Measurements from ENCODE around the gene PLPPR3. TPM values are rescaled to one million over a fixed set of nuclear protein-coding genes. Genes with fewer than 3 reads are reported as not detected.

The PLPPR3 gene
- total and polyA plus RNA-seq, 9 of the 15 experiments (the other 6 are each of a cell fraction or from before 2014, with no cell fraction given) = 0.01 to 48.2 (median 8.6) TPM

DNA sequence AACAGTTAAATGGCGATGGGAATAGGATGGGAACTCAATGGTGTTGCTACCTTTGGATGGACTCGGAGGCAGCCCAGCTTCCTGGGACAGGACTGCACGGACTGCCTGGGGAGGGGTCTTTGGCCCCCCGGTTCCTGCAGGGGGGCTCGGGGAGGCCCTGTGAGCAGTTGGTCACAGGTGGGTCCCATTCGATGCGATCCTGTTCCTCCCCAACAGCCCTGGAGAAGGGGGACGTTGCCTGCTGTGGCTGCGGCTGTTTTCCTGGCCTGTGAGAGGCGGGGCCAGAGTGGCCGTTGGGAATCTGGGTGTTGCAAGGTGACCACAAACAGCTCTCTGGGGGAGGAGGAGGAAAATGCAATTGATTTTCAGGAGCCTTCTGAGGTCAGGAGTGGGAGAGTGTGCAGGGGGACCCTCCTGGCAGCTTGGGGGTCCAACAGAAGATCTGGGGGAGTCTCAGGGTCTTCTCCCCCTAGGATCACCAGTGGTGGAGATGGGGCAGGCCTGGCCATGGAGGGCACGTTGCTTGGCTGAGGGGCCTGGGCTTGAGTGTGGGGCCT is 1.9 kb upstream of the PLPPR3 start:
- Histone ChIP-seq H3K27me3 (ENCODE audit: control insufficient read depth in 2 of 2, insufficient read depth in 2 of 2, low read length in 2 of 2) (no peaks in the 10 kb centered on the region), H4K20me1 (replicated peaks; ENCODE audit: control insufficient read depth, insufficient read depth, low read length) (no peaks in the 10 kb centered on the region), H3K9me3 (replicated peaks; ENCODE audit: control insufficient read depth, insufficient read depth, low read depth, low read length) (no peaks in the 10 kb centered on the region), H3K4me2 (ENCODE audit: insufficient read depth, low read length) (peak overlapping the region; percentile 71), H3K36me3 (ENCODE audit: control insufficient read depth, insufficient read depth, low read length) (no peaks in the 10 kb centered on the region), H3K9me1 (ENCODE audit: control insufficient read depth, insufficient read depth, low read length) (no peaks in the 10 kb centered on the region), H3K27ac (ENCODE audit: extremely low read depth, low read depth, low read length) (peak overlapping the region; percentile 83), H3K79me2 (ENCODE audit: control insufficient read depth, insufficient read depth, low read length) (peaks cover 22% of the 10 kb centered on the region; the same call in 2 of the 3 replicates), H3K9ac (ENCODE audit: insufficient read depth in 1 of 2, low read depth in 2 of 2, low read length in 2 of 2) (peak overlapping the region; percentile 64 to 91), H3K4me1 (replicated peaks in 1 of 2; ENCODE audit: control insufficient read depth in 2 of 2, insufficient read depth in 2 of 2, low read length in 2 of 2) (peaks cover 15 to 68% of the 10 kb centered on the region in 2 experiments), H3K4me3 (peak overlapping the region; percentile 34), H2AFZ (ENCODE audit: low read depth, low read length) (peak overlapping the region; percentile 68; the same call in 1 of the 2 replicates)
- FAIRE-seq (peak; percentile 96), DNase-seq (ENCODE audit: extremely low read depth in 1 of 4, low spot score in 3 of 4) (peak; percentile 61 to 75 (median 68)), ATAC-seq (peak; percentile 78)
- CTCF ChIA-PET (ENCODE audit: low intra/inter-chr PET ratio) = no interaction called here
- WGBS (ENCODE audit: insufficient coverage, low coverage, missing lambda C conversion rate) = 3% methylated on average over 12 of the region's 12 CpGs
- intact Hi-C loops (cut with micrococcal nuclease) = no loop called here
- in situ Hi-C loops (cut with MboI) = no loop called here
- BruUV-seq (replicated peaks) = TSS peak; percentile 68
- POLR2A ChIA-PET = interaction anchor here (0.6 to 2.4 kb wide), 4 partner anchors 8 to 281 kb away, joined by 3 to 9 read pairs (median 4); no protein-coding TSS in a partner anchor
- TF ChIP-seq MTA3 (IDR thresholded peaks at IDR 0.05; ENCODE audit: borderline replicate concordance) = peak; percentile 86; the same call in 1 of the 2 replicates
- peak; percentile 91; the same call in 1 of the 2 replicates for TF ChIP-seq ESRRA (IDR thresholded peaks at IDR 0.05; ENCODE audit: borderline replicate concordance, low read depth)
- no peak for TF ChIP-seq ZNF324 (CRISPR knock-in tag; IDR thresholded peaks at IDR 0.05)
- TF ChIP-seq, protein P1, sequence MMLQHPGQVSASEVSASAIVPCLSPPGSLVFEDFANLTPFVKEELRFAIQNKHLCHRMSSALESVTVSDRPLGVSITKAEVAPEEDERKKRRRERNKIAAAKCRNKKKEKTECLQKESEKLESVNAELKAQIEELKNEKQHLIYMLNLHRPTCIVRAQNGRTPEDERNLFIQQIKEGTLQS (IDR thresholded peaks at IDR 0.05) = peak; percentile 50; the same call in 1 of the 2 replicates
- TF ChIP-seq, protein P1 (CRISPR knock-in tag; conservative IDR thresholded peaks at IDR 0.05) = no peak
- TF ChIP-seq RCOR1 (IDR thresholded peaks at IDR 0.05; ENCODE audit: borderline replicate concordance in 1 of 2, low read depth in 2 of 2, low read length in 2 of 2) = peak in 1 of 2 experiments; percentile 77; a peak in 1 of 4 replicates
- TF ChIP-seq EP300 (IDR thresholded peaks at IDR 0.05; ENCODE audit: low read length) = peak; percentile 98
- TF ChIP-seq, protein P2, sequence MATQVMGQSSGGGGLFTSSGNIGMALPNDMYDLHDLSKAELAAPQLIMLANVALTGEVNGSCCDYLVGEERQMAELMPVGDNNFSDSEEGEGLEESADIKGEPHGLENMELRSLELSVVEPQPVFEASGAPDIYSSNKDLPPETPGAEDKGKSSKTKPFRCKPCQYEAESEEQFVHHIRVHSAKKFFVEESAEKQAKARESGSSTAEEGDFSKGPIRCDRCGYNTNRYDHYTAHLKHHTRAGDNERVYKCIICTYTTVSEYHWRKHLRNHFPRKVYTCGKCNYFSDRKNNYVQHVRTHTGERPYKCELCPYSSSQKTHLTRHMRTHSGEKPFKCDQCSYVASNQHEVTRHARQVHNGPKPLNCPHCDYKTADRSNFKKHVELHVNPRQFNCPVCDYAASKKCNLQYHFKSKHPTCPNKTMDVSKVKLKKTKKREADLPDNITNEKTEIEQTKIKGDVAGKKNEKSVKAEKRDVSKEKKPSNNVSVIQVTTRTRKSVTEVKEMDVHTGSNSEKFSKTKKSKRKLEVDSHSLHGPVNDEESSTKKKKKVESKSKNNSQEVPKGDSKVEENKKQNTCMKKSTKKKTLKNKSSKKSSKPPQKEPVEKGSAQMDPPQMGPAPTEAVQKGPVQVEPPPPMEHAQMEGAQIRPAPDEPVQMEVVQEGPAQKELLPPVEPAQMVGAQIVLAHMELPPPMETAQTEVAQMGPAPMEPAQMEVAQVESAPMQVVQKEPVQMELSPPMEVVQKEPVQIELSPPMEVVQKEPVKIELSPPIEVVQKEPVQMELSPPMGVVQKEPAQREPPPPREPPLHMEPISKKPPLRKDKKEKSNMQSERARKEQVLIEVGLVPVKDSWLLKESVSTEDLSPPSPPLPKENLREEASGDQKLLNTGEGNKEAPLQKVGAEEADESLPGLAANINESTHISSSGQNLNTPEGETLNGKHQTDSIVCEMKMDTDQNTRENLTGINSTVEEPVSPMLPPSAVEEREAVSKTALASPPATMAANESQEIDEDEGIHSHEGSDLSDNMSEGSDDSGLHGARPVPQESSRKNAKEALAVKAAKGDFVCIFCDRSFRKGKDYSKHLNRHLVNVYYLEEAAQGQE (IDR thresholded peaks at IDR 0.05; ENCODE audit: borderline replicate concordance) = no peak
- TF ChIP-seq, protein P2 (CRISPR knock-in tag; IDR thresholded peaks at IDR 0.05; ENCODE audit: low read depth) = 0 out of 2 replicates have a peak, but pooled peaks have one; percentile 35
- TF ChIP-seq, protein P3, sequence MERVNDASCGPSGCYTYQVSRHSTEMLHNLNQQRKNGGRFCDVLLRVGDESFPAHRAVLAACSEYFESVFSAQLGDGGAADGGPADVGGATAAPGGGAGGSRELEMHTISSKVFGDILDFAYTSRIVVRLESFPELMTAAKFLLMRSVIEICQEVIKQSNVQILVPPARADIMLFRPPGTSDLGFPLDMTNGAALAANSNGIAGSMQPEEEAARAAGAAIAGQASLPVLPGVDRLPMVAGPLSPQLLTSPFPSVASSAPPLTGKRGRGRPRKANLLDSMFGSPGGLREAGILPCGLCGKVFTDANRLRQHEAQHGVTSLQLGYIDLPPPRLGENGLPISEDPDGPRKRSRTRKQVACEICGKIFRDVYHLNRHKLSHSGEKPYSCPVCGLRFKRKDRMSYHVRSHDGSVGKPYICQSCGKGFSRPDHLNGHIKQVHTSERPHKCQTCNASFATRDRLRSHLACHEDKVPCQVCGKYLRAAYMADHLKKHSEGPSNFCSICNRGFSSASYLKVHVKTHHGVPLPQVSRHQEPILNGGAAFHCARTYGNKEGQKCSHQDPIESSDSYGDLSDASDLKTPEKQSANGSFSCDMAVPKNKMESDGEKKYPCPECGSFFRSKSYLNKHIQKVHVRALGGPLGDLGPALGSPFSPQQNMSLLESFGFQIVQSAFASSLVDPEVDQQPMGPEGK (CRISPR knock-in tag; IDR thresholded peaks at IDR 0.05; ENCODE audit: borderline replicate concordance) = no peak

Data from K562 (cell line).